HG03439 (cell line): ENCODE measurements around the gene CLCN5.
"Not testable (repeated sequence)": the region's sequence is repeated elsewhere in the genome, so short reads cannot be mapped to it uniquely, and the experiment has no call there.

Experiments used
- ATAC-seq: cut with Tn5 transposase; IDR thresholded peaks from one replicate; pipeline ENCODE4 v1.9.1; 2021; ENCODE audit warnings: mild to moderate bottlenecking, moderate library complexity; ENCODE audit not compliant: unreplicated experiment

The CLCN5 gene

DNA sequence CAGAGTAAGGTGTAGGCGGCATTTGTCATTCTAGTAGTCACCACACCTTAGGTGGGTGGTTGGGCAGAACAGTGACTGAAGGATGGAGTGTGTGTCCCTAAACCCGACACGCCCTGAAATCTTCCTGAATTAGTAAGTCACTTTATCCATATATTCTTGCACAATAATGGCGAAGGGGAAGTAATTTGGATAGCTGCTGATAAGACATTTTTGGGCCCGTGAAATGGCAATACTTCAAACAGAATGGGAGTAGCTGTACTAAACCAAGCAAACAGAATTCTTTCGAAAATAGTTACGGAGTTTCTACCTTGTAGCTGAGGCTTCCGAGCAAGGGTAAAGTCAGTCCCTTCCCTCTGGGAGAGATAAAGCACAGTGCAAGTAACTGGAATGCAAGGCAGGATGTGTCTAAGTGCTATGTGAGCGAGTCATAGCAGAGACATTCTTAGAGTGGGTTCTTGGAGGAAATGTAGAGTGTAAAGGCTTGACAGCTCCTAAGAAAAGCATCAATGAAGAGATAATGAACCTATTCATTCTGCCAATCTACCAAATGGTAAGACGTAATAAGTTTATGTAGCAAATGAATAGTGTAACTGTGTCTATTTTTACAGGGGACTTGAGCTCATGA lies 72.8 kb downstream of the CLCN5 start:
- no peak for ATAC-seq

DNA sequence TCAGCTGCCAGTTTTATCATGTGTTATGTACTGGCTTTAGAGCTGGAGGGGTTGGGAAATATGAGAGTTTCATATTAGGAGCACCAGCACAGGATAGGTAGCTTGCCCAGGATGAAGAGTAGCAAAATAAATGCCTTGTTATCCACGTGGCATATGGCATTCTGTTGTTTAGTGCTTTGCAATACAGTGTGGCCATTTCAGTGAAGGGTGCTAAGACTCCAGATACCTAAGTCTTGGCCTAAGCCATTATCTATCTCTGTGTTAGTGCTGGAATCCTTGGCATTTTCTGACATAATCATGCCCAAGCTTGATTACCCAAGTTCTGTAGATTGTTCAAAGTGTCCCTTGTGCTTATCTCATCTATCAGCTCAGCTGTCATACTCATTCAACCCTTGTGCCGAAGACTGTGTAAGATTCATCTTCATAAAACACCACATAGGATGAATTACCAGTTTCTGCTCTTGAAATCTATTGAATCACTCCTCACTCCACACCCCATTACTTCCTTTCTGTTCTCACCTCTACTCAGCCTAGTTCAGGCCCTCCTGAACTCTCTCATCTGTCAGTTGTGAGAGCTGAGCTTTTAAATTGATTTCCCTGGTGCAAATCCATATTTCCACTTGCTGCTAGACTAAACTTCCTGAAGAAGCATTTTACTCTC lies 73.5 kb downstream of the CLCN5 start:
- ATAC-seq: no peak

DNA sequence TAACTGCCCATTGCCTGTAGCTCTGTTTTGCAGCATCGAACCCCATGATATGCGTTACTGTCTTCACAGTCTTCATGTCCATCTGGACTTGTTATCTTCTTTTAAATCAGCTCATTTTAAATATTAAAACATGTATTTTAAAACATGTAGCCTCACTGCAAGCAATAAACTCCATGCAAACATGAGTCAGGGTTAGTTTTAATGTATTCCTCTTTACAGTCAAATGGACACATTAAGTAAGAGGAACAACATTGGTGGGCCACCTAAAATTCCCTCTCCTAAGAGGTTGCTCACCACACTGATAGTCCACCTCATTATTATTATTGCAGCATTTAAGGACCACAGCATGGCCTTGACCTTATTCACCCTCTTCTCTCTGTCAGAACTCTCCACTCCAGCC lies 74.1 kb downstream of the CLCN5 start:
- ATAC-seq: no peak

DNA sequence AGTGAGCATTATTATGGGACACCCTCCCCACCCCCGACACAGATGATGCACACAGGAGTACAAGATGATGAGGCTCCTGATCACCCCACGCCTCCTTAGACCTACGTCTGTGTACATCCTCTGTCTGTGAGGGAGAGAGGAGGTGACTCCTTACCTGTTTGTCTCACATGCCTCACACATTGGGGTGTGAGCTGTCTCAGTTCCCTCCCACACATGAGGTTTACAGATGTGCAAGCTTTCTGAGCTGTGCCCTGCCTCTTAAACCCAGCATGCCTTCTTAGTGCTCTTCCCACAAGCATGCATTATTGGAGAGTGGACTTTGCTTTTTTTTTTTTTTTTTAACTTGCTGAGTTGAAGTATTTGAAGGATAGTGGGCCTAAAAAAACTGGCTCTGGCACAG lies 76.7 kb downstream of the CLCN5 start:
- no peak for ATAC-seq

DNA sequence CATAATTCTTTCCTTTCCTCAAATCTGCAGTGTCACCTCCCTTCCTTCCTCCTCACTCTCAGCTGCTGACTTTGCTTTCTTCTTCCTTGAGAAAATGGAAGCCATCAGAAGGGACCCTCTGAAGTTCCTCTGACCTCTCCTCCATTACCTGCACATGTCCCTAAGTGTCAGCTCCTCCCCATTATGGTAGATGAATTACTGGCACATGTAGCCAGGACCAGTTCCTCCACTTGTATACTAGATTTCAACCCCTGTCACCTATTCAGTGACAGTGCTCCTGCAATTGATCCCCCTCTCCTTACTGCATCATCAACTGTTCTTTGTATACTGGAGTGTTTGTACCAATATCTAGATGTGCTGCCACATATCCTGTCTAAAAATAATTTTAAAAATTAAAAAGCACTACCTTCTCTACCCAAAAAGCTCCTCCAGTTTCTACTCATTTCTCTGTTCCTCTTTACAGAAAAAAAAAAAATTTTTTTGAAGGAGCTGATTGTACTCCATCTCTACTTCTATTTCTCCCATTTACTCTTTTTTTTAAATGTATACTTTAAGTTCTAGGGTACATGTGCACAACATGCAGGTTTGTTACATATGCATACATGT lies 78.6 kb downstream of the CLCN5 start:
- ATAC-seq: no peak

DNA sequence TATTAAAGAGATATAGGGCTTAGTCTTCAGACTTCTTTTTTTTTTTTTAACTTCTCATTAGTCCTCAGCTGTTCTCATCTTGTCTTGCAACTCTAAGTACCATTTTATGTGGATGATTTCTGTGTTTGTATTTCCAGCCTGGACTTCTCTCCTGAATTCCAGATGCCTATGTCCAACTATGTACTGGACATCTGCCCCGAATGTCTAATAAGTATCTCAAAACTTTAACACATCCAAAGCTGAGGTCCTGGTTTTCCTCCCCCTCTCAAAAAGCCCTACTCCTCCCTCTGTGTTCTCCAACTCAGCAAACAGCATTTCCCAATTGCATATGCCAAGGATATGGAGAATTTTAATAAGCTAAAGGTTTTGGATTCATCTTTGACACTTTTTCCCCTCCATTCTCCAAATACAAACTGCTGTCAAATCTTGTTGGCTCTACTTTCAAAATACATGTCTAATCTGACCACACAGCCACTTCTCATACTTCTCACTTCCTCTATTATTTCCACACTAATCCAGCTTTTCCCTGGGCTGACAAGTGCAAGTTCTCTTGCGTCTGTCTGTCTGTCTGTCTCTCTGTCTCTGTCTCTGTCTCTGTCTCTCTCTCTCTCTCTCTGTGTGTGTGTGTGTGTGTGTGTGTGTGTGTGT lies 79.8 kb downstream of the CLCN5 start:
- no peak for ATAC-seq

DNA sequence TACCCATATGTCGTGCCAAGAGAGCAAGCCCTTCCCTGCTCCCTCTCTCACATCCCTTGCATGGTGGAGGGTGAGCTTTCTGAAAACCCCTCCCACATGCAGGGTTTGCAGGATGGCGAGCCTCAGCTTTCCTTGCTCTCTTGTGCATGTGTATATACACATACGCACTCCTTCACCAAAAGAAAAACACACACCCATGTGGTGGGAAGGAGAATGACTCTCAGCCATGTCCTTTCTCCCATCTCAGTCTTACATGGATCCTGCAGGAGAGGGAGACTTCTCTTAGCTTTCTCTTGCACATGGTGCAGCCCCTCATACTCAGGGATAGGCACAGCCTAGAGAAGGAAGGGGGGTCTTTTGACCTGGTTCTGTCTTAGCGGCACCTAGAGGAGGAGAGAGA lies 81.1 kb downstream of the CLCN5 start:
- ATAC-seq: no peak

DNA sequence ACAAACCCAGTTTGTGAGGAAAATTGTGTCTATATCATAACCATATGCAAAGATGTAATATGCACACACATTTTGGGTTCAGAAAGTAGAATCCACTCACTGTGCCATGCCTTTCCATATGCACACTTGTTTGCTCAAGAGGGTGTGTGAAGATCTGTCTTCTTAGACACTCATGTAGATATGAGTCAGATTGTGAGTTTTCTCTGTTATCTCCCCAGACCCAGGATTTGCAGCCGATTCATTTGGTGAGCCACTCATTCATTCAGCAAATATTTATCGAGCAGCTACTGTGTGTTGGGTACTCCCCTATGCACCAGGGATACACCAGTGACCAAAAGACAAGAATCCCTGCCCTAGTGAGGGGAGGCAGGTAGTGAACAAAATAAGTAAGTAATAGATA lies 81.5 kb downstream of the CLCN5 start:
- ATAC-seq: no peak

DNA sequence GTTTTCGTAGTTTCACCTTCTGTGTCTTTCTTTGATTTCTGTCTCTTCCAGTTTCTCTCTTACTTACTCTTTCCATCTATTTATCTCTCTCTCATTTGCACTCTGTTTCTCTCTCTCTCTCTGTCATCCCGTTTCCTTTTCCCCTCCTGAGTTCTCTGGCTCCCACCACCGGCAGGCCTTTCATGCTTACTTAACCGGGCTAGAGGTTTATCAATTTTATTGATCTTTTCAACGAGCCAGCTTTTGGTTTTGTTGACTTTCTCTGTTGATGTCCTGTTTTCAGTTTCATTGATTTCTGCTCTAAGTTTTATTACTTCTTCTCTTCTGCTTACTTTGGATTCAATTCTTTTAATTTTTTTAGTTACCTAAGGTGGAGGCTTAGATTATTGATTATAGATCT lies 103.2 kb downstream of the CLCN5 start:
- ATAC-seq: not testable (repeated sequence)

DNA sequence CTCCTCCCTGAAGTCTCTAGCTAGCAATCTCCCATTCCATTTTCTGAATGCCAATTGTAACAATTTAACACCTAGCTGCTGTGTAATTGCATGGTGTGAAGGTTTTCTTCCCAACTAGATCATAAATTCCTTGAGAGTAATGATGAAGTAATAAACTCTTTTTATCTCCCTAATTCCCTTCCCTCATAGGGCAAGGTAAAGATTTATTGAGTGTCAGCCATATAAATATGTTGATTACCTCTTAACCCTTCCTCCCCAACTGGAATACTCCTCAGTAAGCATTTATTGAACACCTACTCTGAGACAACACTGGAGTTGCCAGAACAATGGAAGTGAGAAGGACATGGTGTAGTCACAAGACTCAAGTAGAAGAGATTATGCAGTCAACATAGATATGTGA lies 112.7 kb downstream of the CLCN5 start:
- ATAC-seq: no peak

DNA sequence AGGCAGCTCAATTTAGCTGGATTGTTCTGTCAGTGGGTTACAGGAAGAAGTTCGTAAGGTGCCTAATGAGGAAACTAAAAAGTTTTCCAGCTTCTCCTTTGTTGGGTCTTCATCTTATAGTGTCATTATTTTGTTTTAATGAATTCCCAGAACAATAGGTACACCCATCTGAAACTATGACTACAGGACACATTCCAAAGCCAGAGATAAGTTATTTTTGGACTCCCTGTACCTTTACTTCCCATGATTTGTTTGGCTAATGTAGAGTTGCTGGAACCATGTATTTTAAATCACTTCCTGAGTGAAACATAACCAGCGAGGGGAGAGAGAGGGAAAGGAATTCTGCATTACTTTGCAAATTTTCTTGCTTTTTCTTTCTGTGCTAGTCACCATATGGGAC lies 114.0 kb downstream of the CLCN5 start:
- ATAC-seq: no peak

DNA sequence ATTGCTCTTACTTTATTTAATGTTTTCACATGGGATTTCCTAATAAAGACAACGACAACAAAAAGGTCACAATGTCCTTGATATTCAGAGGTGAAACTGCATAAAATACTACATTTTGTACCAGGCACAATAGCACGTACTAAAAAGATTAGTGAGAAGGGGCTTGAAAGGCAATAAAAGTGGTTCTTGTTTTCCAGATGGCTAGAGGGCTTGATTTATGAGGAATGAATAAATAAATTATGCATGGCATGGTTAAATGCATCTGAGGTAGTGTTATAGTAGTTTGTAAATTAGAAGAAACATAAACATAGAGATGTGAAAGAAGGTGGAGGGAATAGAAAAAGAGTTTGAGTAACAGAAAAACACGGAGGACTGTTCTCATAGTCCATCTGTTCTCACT lies 123.4 kb downstream of the CLCN5 start:
- ATAC-seq: no peak

DNA sequence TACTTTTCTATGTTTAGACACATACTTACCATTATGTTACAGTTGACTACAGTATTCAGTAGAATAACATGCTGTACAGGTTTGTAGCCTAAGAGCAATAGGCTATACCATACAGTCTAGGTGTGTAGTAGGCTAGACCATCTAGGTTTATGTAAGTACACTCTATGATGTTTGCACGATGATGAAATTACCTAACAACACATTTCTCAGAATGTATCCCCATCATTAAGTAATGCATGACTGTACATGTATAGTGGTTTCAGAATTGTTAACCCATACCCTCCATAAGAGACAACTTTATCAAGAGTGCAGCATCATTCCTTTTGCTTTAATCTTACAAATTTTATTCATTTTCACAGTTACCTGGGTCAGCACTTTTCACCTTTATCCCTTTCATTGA lies 126.8 kb downstream of the CLCN5 start:
- ATAC-seq: no peak

DNA sequence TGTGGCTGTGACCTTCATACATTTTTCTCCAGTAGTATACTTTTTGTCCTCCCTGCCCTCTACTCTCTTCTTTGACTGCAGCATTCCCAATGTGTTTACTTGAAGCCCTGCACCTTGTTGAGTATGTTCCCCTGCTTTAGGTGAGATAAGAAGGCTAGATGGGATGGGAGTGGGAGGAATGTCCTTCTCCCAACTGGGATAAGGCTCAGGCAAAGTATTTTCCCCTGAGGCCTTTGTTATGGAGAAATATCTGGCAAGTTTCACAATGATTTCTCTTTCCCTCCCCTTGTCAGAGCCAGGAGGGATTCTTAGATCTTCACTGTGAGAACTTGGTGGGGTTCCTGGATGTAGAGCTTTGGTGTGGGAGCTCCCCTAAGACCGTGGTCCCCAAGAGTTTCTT lies 131.8 kb downstream of the CLCN5 start:
- no peak for ATAC-seq

DNA sequence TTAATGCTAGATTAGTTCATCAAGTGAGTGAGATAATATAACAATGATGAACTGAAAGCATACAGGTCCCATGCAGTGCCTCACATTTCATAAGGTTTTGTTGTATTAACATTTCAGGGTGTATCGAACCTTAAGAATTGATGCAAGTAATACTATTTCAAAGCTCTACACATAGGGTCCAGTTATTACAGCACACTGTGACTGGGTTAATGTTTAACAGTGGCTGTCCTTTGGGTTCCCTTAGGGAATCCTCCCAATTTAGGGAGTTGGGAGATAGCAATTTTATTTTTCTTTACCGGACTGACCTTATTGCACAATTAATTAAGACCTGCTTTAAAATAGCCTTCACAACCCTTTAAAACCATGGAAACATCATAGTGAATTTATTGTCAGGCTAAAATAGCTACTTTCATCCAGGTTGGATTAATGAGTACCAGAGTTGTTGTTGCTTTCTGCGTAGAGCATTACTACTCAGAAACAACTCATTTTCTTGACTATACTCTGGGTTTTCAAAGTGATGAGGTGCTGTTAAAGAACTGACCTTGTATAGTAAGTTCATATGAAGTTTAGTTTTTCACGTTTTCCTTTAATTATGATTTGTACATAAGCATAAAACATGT lies 144.0 kb downstream of the CLCN5 start:
- ATAC-seq: no peak

DNA sequence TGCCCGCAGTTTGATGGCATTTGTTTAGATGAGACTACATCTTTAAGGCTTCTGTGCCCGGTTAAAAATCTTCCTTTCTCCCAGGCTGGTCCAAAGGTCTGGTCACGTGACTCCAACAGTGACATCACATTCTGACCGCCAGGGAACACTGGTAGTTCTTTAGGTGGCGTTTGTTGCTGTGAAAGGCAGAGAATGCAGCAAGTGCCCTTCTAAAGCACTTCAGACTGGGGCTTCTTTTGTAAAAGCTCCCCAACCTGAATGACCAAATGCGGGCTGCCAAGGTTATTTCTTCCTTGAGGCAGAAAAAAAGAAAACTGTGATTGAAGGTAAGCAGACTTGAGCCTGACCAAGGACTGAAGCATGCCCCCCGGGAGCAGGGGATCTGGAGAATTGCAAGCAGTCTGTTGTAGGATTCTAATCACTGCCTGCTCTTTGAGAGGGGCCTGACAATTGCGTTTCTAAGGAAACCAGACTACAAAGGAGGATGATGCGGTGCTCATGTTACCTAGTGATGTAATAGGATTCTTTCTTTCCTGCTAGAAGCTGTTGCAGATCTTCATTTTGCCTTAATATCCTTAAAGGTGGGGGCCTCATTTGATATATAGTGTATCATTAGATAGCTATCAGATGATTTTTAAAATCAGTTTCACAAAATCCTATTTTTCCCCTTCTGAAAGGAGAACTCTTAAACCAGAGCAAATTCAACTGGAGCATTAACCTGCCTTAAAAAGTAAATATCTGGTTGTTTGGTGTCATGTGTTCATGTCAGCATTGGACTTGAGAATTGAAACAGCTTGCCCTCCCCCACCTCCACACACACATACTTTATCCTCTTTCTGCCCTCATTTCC lies 145.3 kb downstream of the CLCN5 start:
- ATAC-seq: no peak

DNA sequence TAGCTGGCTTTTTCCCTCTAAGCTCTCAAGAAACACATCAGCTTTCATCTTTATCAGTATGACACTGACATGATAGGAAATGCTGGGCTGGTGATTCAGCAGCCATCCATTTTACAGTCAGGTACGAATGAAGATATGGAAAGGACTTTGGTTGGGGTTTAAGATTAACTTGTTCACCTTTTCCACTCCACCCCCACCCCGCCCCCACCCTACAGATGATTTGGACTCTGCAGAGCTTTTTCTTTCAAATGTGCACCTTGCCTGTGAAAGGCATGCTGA lies 145.8 kb downstream of the CLCN5 start:
- no peak for ATAC-seq

DNA sequence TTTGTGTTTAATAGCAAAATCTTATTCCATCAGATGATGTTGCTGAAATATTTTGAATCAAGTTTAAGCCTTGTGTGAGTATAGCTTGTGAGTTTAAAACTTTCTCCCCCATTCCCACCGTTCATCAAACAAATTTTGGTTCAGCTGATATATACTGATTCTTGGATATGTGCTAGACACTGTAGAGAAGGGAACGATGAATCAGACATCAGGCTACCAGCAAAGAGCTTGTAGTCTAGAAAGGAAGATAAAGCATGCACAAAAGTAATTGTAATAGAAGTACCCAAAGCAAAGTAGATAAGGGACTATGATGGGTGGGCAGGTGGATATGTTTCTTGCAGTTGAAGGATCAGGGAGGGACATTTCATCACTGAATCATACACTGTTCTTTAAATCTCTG lies 146.5 kb downstream of the CLCN5 start:
- no peak for ATAC-seq

DNA sequence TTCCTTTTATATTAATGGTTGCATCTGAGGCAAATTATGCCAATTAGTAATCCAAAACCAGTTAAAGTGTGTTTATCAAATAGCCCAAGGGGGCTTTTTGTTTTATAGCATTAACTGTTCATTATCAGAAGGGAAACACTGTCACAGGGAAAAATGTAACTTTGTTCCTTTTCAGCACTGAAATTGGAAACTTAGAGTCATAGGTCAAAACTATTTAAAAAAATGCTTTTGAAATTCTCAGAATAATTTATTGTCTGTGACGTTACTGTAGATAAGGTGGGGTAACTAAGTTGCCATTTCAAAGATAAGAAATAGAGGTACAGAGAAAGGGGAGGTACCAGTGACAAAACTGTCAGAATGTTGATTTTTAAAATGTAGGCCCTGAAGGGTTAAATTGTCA lies 149.1 kb downstream of the CLCN5 start:
- ATAC-seq: no peak

DNA sequence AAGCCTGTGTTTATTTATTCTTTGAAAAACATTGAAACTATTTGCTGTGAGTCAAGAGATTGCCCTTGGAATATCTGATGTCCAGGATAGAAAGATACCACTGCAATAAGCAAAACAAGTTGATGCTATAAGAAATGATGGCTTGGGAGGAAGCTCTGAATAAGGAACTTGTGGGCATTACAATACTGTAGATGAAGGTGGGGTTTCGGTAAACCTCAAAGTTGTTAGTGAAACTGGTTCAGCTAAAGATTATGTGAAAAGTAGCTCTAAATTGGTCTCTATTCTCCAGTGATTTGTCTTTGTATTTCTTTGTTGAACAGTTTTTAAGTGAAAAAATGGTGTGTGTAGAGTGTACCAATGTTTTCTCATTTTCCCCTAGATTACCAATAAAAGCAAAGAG lies 149.7 kb downstream of the CLCN5 start:
- no peak for ATAC-seq

DNA sequence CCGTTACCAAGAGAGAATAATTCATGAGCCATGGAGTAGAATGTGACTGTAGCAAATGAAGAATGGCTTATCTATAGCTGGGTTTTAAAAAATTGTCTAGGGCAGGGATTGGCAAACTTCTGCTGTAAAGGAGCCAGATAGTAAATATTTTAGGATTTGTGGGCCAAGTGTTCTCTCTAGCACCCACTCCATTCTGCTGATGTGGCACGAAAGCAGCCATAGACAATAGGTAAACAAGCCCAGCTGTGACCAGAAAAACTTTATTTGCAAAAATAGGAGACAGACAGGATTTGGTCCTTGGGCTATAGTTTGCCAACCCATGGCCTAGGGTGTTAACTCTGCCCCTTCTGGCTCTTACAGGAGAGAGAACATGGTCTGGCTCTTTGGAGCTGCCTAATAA lies 151.2 kb downstream of the CLCN5 start:
- ATAC-seq: no peak
